Fibroblast of villous mesenchyme (primary cell): ENCODE measurements around the gene NAV3. TPM values are rescaled to one million over a fixed set of nuclear protein-coding genes. Genes with fewer than 3 reads are reported as not detected.

ENCODE experiments used
- DNase-seq: peaks from one replicate; pipeline ENCODE4 v3.0.0-alpha.2; 2010; ENCODE audit warnings: low read depth
- H3K4me3 ChIP-seq: 2 replicates; pipeline ENCODE4 v1.5.1; 2011; ENCODE audit warnings: low read depth, mild to moderate bottlenecking, low read length
- total RNA-seq: library from RNA; depleted of rRNA; stranded (reverse); fragments of >200 nt; gene quantifications from 2 replicates; pipeline ENCODE4 v1.2.3, GENCODE V29; 2012
- TF ChIP-seq, protein P1 (sequence below): IDR thresholded peaks from 2 replicates; pipeline ENCODE4 v1.5.1; 2012; ENCODE audit warnings: low read depth, mild to moderate bottlenecking, low read length; ENCODE audit not compliant: insufficient read depth

The NAV3 gene
- total RNA-seq, 1 donor, result 206 TPM

DNA sequence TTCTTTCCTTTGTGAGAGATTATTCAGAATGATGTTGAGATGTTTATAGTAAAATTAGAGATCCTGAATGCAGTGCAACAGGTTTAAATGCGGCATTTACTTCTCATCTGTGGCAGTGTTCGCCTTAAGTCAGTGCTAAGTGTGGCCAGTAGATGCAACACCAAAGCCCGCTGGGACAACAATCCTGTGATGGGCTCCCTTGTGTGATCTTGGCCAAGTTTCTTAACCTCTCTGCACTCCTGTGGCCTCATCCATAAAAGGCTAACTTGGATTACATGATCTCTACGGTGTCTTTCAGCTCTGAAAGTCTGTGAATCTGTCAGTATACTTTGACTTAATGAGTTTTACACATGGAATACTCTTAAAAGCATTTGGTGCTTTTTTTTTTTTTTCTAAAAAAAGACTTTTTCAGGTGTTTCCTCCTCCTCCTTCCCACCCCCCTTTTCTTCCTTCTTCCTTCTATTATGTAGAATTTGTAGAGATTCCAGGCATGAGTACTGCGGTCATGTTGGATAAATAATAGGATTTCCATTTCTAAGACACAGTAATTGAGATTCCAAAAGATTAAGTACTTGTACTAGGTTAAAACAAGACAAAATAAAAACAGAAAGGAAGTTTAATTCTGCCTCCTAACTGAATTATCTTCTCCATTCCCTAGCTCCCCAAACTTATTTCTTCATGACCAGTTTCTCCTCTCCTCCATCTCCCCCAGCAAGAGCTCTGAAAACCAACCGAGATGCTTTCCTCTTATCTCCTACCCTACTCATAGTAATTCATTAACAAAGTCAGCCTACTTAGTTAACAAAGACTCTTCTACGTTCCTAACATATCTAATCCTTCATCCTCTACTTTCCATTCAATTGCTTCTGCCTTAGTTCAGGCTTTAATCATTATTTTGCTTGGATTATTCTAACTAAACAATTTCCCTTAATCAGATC lies 42.2 kb upstream of the NAV3 start:
- no peak overlapping the region for H3K4me3 ChIP-seq
- TF ChIP-seq, protein P1, sequence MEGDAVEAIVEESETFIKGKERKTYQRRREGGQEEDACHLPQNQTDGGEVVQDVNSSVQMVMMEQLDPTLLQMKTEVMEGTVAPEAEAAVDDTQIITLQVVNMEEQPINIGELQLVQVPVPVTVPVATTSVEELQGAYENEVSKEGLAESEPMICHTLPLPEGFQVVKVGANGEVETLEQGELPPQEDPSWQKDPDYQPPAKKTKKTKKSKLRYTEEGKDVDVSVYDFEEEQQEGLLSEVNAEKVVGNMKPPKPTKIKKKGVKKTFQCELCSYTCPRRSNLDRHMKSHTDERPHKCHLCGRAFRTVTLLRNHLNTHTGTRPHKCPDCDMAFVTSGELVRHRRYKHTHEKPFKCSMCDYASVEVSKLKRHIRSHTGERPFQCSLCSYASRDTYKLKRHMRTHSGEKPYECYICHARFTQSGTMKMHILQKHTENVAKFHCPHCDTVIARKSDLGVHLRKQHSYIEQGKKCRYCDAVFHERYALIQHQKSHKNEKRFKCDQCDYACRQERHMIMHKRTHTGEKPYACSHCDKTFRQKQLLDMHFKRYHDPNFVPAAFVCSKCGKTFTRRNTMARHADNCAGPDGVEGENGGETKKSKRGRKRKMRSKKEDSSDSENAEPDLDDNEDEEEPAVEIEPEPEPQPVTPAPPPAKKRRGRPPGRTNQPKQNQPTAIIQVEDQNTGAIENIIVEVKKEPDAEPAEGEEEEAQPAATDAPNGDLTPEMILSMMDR, result no peak
- DNase-seq, result no peak

DNA sequence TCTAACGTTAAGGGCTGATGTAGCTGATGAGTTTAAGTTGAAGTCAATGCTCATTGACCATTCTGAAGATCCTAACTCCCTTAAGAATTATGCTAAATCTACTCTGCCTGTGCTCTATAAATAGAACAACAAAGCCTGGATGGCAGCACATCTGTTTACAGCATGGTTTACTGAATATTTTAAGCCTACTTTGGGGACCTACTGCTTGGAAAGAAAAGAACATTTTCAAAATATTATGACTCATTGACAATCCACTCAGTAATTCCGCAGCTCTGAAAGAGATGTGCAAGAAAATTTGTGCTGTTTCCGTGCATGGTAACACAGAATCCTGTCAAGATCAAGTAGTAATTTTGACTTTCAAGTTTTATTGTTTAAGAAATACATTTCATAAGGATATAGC lies 35.0 kb upstream of the NAV3 start:
- H3K4me3 ChIP-seq, result no peak overlapping the region
- TF ChIP-seq, protein P1, result no peak
- peak; percentile 19 for DNase-seq

DNA sequence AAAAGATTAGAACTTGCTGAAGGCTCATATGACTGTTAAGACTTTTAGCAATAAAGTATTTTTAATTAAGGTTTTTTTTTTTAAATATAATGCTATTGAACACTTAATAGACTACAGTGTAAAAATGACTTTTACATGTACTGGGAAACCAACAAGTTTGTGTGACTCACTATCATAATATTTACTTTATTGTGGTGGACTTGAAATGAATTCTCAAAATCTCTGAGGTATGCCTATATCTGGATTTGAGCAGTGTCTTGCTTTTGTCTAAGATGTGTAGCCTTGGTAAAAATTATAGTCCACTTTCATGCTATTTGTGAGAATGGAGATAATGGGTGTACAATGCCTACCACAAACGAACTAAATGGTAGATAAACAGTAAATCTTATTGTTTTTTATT lies 33.9 kb upstream of the NAV3 start:
- TF ChIP-seq, protein P1, result no peak
- H3K4me3 ChIP-seq, result no peak overlapping the region
- peak; percentile 52 for DNase-seq

DNA sequence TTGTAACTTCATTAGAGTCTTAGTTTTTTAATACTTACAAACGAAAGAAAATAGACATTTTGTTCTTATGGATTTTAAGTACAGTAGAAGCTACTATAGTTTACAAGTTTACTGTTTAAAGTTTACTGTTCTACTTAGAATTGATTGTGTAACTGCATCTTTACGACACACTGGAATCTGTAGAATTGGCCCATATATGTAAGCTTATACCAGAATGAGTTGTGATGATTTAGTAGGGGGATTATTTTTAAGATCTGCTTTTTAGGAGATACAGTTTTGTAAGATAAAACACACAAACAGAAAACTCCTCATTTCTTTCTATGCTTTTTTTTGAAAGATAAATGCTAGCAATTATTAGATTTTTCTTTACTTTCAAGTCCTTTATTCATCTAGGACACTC lies 30.2 kb upstream of the NAV3 start:
- TF ChIP-seq, protein P1, result no peak
- no peak overlapping the region for H3K4me3 ChIP-seq
- peak; percentile 84 for DNase-seq

DNA sequence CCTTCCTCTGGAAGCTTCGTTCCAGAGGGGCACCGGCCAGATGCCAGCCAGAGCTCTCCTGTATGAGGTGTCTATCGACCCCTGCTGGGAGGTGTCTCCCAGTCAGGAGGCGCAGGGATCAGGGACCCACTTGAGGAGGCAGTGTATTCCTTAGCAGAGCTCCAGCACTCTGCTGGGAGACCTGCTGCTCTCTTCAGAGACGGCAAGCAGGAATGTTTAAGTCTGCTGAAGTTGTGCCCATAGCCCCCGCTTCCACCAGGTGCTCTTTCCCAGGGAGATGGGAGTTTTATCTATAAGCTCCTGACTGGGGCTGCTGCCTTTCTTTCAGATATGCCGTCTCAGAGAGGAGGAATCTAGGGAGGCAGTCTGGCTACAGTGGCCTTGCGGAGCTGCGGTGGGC lies 22.2 kb upstream of the NAV3 start:
- DNase-seq, result no peak
- H3K4me3 ChIP-seq, result no peak overlapping the region
- TF ChIP-seq, protein P1, result no peak

DNA sequence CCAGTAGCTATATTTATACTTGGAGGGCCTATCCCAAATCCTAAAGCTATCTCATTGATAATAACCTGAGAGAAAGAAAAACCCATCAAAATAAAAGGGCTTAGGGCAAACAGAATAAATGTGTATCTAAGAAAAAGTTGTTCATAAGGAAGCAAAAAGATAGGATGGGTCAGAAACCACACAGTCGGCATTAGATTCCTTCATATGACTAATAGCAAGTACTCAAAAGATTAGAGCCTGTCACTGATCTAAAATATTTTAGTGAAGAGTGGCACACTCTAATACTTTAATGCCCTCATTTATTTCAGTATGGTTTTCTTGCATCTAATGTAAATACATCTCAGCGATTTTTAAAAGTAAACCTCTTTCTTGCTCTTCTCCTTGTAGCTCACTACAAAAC lies 17.1 kb upstream of the NAV3 start:
- no peak for DNase-seq
- H3K4me3 ChIP-seq, result no peak overlapping the region
- TF ChIP-seq, protein P1, result no peak
